GM23338 (cell line): ENCODE results near the gene STK17A. TPM values are rescaled to one million over a fixed set of nuclear protein-coding genes. Genes with fewer than 3 reads are reported as not detected.

Experiments
- ATAC-seq: fragments of 200-7000 bp; cut with Tn5 transposase; 3 replicates; pipeline ENCODE4 v1.9.1; 2020
- DNase-seq: peaks from one replicate; pipeline ENCODE4 v3.0.0-alpha.2; 2015; ENCODE audit warnings: low spot score
- H2AFZ ChIP-seq: fragments of 200-600 bp; sonication (generic); 2 replicates; pipeline ENCODE4 v1.8.0; 2016; ENCODE audit warnings: antibody characterized with exemption, mild to moderate bottlenecking, moderate library complexity
- H3F3A ChIP-seq: fragments of 200-600 bp; sonication (generic); replicated peaks from 2 replicates; pipeline ENCODE4 v1.8.0; 2017; ENCODE audit warnings: antibody characterized with exemption, mixed run types, low read depth
- H3K27ac ChIP-seq: fragments of 200-600 bp; sonication (generic); 2 replicates; pipeline ENCODE4 v1.6.1; 2016; ENCODE audit warnings: low read depth
- H3K27me3 ChIP-seq: fragments of 200-600 bp; sonication (generic); 2 replicates; pipeline ENCODE4 v1.8.0; 2016; ENCODE audit warnings: mild to moderate bottlenecking, mixed run types, moderate library complexity; ENCODE audit not compliant: insufficient read depth
- H3K36me3 ChIP-seq: fragments of 200-600 bp; sonication (generic); 2 replicates; pipeline ENCODE4 v1.8.0; 2016; ENCODE audit warnings: mild to moderate bottlenecking; ENCODE audit not compliant: insufficient read depth
- H3K4me1 ChIP-seq: fragments of 200-600 bp; sonication (generic); 2 replicates; pipeline ENCODE4 v1.8.0; 2016; ENCODE audit warnings: mild to moderate bottlenecking, moderate library complexity; ENCODE audit not compliant: insufficient read depth
- H3K4me2 ChIP-seq: fragments of 200-600 bp; sonication (generic); 2 replicates; pipeline ENCODE4 v1.7.1; 2017; ENCODE audit warnings: mixed run types
- H3K4me3 ChIP-seq: fragments of 200-600 bp; sonication (generic); 2 replicates; pipeline ENCODE4 v1.6.1; 2016; ENCODE audit warnings: mixed run types
- H3K79me2 ChIP-seq: fragments of 200-600 bp; sonication (generic); replicated peaks from 2 replicates; pipeline ENCODE4 v1.8.0; 2017; ENCODE audit warnings: mild to moderate bottlenecking; ENCODE audit not compliant: insufficient read depth
- H3K9me2 ChIP-seq: fragments of 200-600 bp; sonication (generic); 2 replicates; pipeline ENCODE4 v1.8.0; 2017; ENCODE audit not compliant: insufficient read depth
- H4K20me1 ChIP-seq: fragments of 200-600 bp; sonication (generic); replicated peaks from 2 replicates; pipeline ENCODE4 v1.8.0; 2017; ENCODE audit warnings: mild to moderate bottlenecking; ENCODE audit not compliant: insufficient read depth
- H3K27ac Mint-ChIP-seq: 2 replicates; pipeline ENCODE4 v1.8.0; 2020; ENCODE audit warnings: inconsistent platforms, mild to moderate bottlenecking, moderate library complexity, mixed read lengths
- H3K27me3 Mint-ChIP-seq: 3 replicates; pipeline ENCODE4 v1.8.0; 2022; ENCODE audit warnings: low read depth, mild to moderate bottlenecking, moderate library complexity, mixed read lengths, inconsistent platforms; ENCODE audit not compliant: insufficient read depth, poor library complexity
- H3K36me3 Mint-ChIP-seq: 3 replicates; pipeline ENCODE4 v1.8.0; 2021; ENCODE audit warnings: low read depth, mild to moderate bottlenecking, inconsistent platforms, moderate library complexity, mixed read lengths
- H3K4me1 Mint-ChIP-seq: 3 replicates; pipeline ENCODE4 v1.8.0; 2020; ENCODE audit warnings: mild to moderate bottlenecking, inconsistent platforms, mixed read lengths
- H3K4me3 Mint-ChIP-seq: 3 replicates; pipeline ENCODE4 v1.8.0; 2021; ENCODE audit warnings: moderate library complexity, mild to moderate bottlenecking, inconsistent platforms, mixed read lengths
- H3K9me3 Mint-ChIP-seq: 3 replicates; pipeline ENCODE4 v1.8.0; 2020; ENCODE audit warnings: moderate library complexity, mild to moderate bottlenecking, inconsistent platforms, mixed read lengths
- CREB1 ChIP-seq: fragments of 250-450 bp; sonication (Bioruptor Pico); IDR thresholded peaks from 2 replicates; pipeline ENCODE4 v1.5.0; 2020; ENCODE audit warnings: low read depth, mild to moderate bottlenecking, moderate library complexity
- CTCF ChIP-seq, 2 experiments: fragments of 200-600 bp in 1 of 2; sonication (generic) in 1 of 2; conservative IDR thresholded peaks; 2 replicates each; pipeline versions ENCODE4 v1.5.1 to v1.6.1; 2016 to 2017; ENCODE audit warnings: antibody characterized with exemption in 2 of 2, low read depth in 2 of 2, mild to moderate bottlenecking in 2 of 2, moderate library complexity in 1 of 2
- JUNB ChIP-seq: IDR thresholded peaks from one replicate; pipeline ENCODE4 v1.6.1; 2016; ENCODE audit warnings: antibody characterized with exemption; ENCODE audit not compliant: unreplicated experiment
- NANOG ChIP-seq: IDR thresholded peaks from 2 replicates; pipeline ENCODE4 v1.6.1; 2016; ENCODE audit warnings: antibody characterized with exemption, borderline replicate concordance
- POLR2AphosphoS5 ChIP-seq: IDR thresholded peaks from 2 replicates; pipeline ENCODE4 v1.6.1; 2016; ENCODE audit warnings: antibody characterized with exemption, low read depth
- REST ChIP-seq: IDR thresholded peaks from one replicate; pipeline ENCODE4 v1.6.1; 2018; ENCODE audit warnings: antibody characterized with exemption; ENCODE audit not compliant: unreplicated experiment
- STAT1 ChIP-seq: IDR thresholded peaks from one replicate; pipeline ENCODE4 v1.6.1; 2016; ENCODE audit warnings: antibody characterized with exemption; ENCODE audit not compliant: unreplicated experiment
- polyA plus RNA-seq: library from polyadenylated mRNA; unstranded; fragments of >200 nt; fragmentation: Nextera tagmentation; extraction: Ambion mirVana; gene quantifications from 2 replicates; pipeline ENCODE4 v1.2.1, GENCODE V29; 2016
- total RNA-seq: library from RNA; depleted of rRNA; stranded (reverse); fragments of >200 nt; shearing (Covaris generic); gene quantifications from 2 replicates; pipeline ENCODE4 v1.2.3, GENCODE V29; 2014
- TF ChIP-seq, protein P1 (sequence below): IDR thresholded peaks from 2 replicates; pipeline ENCODE4 v1.6.1; 2016; ENCODE audit warnings: antibody characterized with exemption

The STK17A gene
- total and polyA plus RNA-seq, 2 experiments from 2014 or later = 21.2 to 21.8 TPM

GRCh38 chr7:43542716-43543115, 40.2 kb upstream of the STK17A start:
- H3K27ac Mint-ChIP-seq = no peak overlapping the region
- no peak overlapping the region for H3K4me3 Mint-ChIP-seq
- H3K4me1 ChIP-seq = no peaks in the 10 kb centered on the region; the same call in 1 of the 2 replicates
- TF ChIP-seq NANOG = no peak
- TF ChIP-seq STAT1 = no peak
- no peak for TF ChIP-seq REST
- no peaks in the 10 kb centered on the region; the same call in 2 of the 3 replicates for H3K9me3 Mint-ChIP-seq
- peaks cover 6% of the 10 kb centered on the region; the same call in 1 of the 3 replicates for H3K4me1 Mint-ChIP-seq
- H3F3A ChIP-seq = no peaks in the 10 kb centered on the region
- H3K4me3 ChIP-seq = no peak overlapping the region
- H3K27ac ChIP-seq = no peak overlapping the region
- no peaks in the 10 kb centered on the region for H3K36me3 Mint-ChIP-seq
- no peaks in the 10 kb centered on the region for H3K79me2 ChIP-seq
- DNase-seq (no peak), ATAC-seq (no peak)
- no peak overlapping the region for H2AFZ ChIP-seq
- no peaks in the 10 kb centered on the region for H4K20me1 ChIP-seq
- no peak overlapping the region for H3K4me2 ChIP-seq
- H3K27me3 ChIP-seq = no peaks in the 10 kb centered on the region
- H3K27me3 Mint-ChIP-seq = peaks cover 6% of the 10 kb centered on the region
- H3K9me2 ChIP-seq = no peaks in the 10 kb centered on the region
- 0 out of 2 replicates have a peak, but pooled peaks cover 3% of the 10 kb centered on the region for H3K36me3 ChIP-seq

GRCh38 chr7:43546231-43546630, 36.7 kb upstream of the STK17A start:
- Histone ChIP-seq H3K4me3 (no peak overlapping the region), H3K27ac (no peak overlapping the region), H3K9me2 (no peaks in the 10 kb centered on the region), H3K27me3 (no peaks in the 10 kb centered on the region), H3K36me3 (0 out of 2 replicates have a peak, but pooled peaks cover 3% of the 10 kb centered on the region), H4K20me1 (no peaks in the 10 kb centered on the region), H3K4me1 (no peaks in the 10 kb centered on the region), H3F3A (no peaks in the 10 kb centered on the region), H3K79me2 (no peaks in the 10 kb centered on the region), H3K4me2 (no peak overlapping the region), H2AFZ (no peak overlapping the region)
- H3K27ac Mint-ChIP-seq = no peak overlapping the region
- H3K27me3 Mint-ChIP-seq = no peaks in the 10 kb centered on the region
- H3K36me3 Mint-ChIP-seq = no peaks in the 10 kb centered on the region
- ATAC-seq = no peak
- no peaks in the 10 kb centered on the region for H3K4me1 Mint-ChIP-seq
- no peak for TF ChIP-seq STAT1
- no peak for TF ChIP-seq JUNB
- TF ChIP-seq, protein P1, sequence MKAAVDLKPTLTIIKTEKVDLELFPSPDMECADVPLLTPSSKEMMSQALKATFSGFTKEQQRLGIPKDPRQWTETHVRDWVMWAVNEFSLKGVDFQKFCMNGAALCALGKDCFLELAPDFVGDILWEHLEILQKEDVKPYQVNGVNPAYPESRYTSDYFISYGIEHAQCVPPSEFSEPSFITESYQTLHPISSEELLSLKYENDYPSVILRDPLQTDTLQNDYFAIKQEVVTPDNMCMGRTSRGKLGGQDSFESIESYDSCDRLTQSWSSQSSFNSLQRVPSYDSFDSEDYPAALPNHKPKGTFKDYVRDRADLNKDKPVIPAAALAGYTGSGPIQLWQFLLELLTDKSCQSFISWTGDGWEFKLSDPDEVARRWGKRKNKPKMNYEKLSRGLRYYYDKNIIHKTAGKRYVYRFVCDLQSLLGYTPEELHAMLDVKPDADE = no peak
- no peak for TF ChIP-seq POLR2AphosphoS5
- TF ChIP-seq CREB1 = no peak
- TF ChIP-seq CTCF (conservative IDR thresholded peaks at IDR 0.05; ENCODE audit: low read depth in 2 of 2) = no peak
- TF ChIP-seq REST = no peak
- DNase-seq = no peak
- no peak overlapping the region for H3K4me3 Mint-ChIP-seq
- H3K9me3 Mint-ChIP-seq = no peaks in the 10 kb centered on the region; the same call in 2 of the 3 replicates
